ENCODE data around the gene IKBKG. TPM values are rescaled to one million over a fixed set of nuclear protein-coding genes. Genes with fewer than 3 reads are reported as not detected.
"Not testable (repeated sequence)": the region's sequence is repeated elsewhere in the genome, so short reads cannot be mapped to it uniquely, and the experiment has no call there.

The IKBKG gene
- total and polyA plus RNA-seq, 2 of the 13 experiments (the other 11 are each of a cell fraction or from before 2014, with no cell fraction given): 30.6 to 44.3 TPM

- in situ Hi-C loops (cut with HindIII; ENCODE audit: extremely low pct_ligation_motif_present, low pct_unique_long_range_greater_than_20kb); ATAC-seq; H3K4me3 ChIP-seq (replicated peaks in 1 of 3; ENCODE audit: insufficient read depth in 1 of 3, low read depth in 2 of 3, low read length in 3 of 3); H3K79me2 ChIP-seq (ENCODE audit: insufficient read depth, low read length); DNase-seq (ENCODE audit: low spot score); H3K27me3 ChIP-seq (ENCODE audit: control insufficient read depth in 1 of 2, insufficient read depth in 2 of 2, low read length in 2 of 2); H4K20me1 ChIP-seq (ENCODE audit: insufficient read depth, low read length); H2AFZ ChIP-seq (ENCODE audit: low read length); H3K9ac ChIP-seq (ENCODE audit: insufficient read depth, low read depth, low read length); H3K9me3 ChIP-seq (ENCODE audit: low read length); CTCF ChIA-PET (ENCODE audit: low intra/inter-chr PET ratio, low total read pairs); H3K36me3 ChIP-seq (replicated peaks in 1 of 2; ENCODE audit: control insufficient read depth in 1 of 2, insufficient read depth in 2 of 2, low read length in 2 of 2); H3K4me2 ChIP-seq (ENCODE audit: low read depth, low read length); H3K27ac ChIP-seq (ENCODE audit: extremely low read length, insufficient read depth, low read length); intact Hi-C loops (cut with micrococcal nuclease; ENCODE audit: unreplicated experiment); FAIRE-seq; POLR2A ChIA-PET; H3K4me1 ChIP-seq (ENCODE audit: insufficient read depth, low read length): not testable (repeated sequence)
- TSS peak; percentile 47 for BruUV-seq (replicated peaks)
- no CpG with 5 or more reads among the region's 10 CpGs for WGBS (ENCODE audit: low lambda C conversion rate)
Observed at GRCh38 chrX:154562295-154562694, 14.9 kb downstream of the IKBKG start.

GRCh38 chrX:154570361-154570760 lies 22.9 kb downstream of the IKBKG start:
- intact Hi-C loops (cut with micrococcal nuclease; ENCODE audit: unreplicated experiment); H3K27ac ChIP-seq (ENCODE audit: extremely low read length, insufficient read depth, low read length); H4K20me1 ChIP-seq (ENCODE audit: insufficient read depth, low read length); H3K4me3 ChIP-seq (replicated peaks in 1 of 3; ENCODE audit: insufficient read depth in 1 of 3, low read depth in 2 of 3, low read length in 3 of 3); in situ Hi-C loops (cut with HindIII; ENCODE audit: extremely low pct_ligation_motif_present, low pct_unique_long_range_greater_than_20kb); H3K4me1 ChIP-seq (ENCODE audit: insufficient read depth, low read length); H3K79me2 ChIP-seq (ENCODE audit: insufficient read depth, low read length); H3K4me2 ChIP-seq (ENCODE audit: low read depth, low read length); H2AFZ ChIP-seq (ENCODE audit: low read length); DNase-seq (ENCODE audit: low spot score); BruUV-seq (replicated peaks); H3K9ac ChIP-seq (ENCODE audit: insufficient read depth, low read depth, low read length); H3K9me3 ChIP-seq (ENCODE audit: low read length); H3K36me3 ChIP-seq (replicated peaks in 1 of 2; ENCODE audit: control insufficient read depth in 1 of 2, insufficient read depth in 2 of 2, low read length in 2 of 2); POLR2A ChIA-PET; CTCF ChIA-PET (ENCODE audit: low intra/inter-chr PET ratio, low total read pairs); H3K27me3 ChIP-seq (ENCODE audit: control insufficient read depth in 1 of 2, insufficient read depth in 2 of 2, low read length in 2 of 2): not testable (repeated sequence)
- no CpG with 5 or more reads among the region's 11 CpGs for WGBS (ENCODE audit: low lambda C conversion rate)
- ATAC-seq: peak; percentile 30; the same call in 2 of the 3 replicates
- peak; percentile 72 for FAIRE-seq

DNA sequence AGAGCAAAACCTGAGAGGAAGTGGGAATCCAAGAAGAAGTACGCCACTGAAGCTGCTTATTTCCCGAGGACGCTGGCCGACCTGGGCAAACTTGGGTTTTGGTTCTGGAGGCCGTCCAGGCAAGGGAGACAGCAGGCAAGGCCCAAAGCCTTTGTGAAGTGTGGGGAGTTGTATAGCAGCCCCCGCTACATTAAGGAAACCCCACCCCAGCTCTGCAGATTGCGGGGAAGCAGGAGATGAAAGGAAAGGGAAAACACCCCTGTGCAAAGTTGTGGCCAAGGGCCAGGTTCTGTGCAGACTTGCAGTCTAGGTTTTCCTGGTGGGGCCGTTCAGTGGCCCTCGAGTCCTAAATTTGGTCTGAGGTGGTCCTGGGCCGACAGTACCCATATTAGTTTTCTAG lies 25.6 kb downstream of the IKBKG start:
- H2AFZ ChIP-seq (ENCODE audit: low read length); H3K27ac ChIP-seq (ENCODE audit: extremely low read length, insufficient read depth, low read length); H4K20me1 ChIP-seq (ENCODE audit: insufficient read depth, low read length); DNase-seq (ENCODE audit: low spot score); H3K27me3 ChIP-seq (ENCODE audit: control insufficient read depth in 1 of 2, insufficient read depth in 2 of 2, low read length in 2 of 2); ATAC-seq; H3K9me3 ChIP-seq (ENCODE audit: low read length); FAIRE-seq; H3K4me2 ChIP-seq (ENCODE audit: low read depth, low read length); BruUV-seq (replicated peaks); H3K9ac ChIP-seq (ENCODE audit: insufficient read depth, low read depth, low read length); POLR2A ChIA-PET; in situ Hi-C loops (cut with HindIII; ENCODE audit: extremely low pct_ligation_motif_present, low pct_unique_long_range_greater_than_20kb); H3K4me3 ChIP-seq (replicated peaks in 1 of 3; ENCODE audit: insufficient read depth in 1 of 3, low read depth in 2 of 3, low read length in 3 of 3); H3K36me3 ChIP-seq (replicated peaks in 1 of 2; ENCODE audit: control insufficient read depth in 1 of 2, insufficient read depth in 2 of 2, low read length in 2 of 2); intact Hi-C loops (cut with micrococcal nuclease; ENCODE audit: unreplicated experiment); H3K79me2 ChIP-seq (ENCODE audit: insufficient read depth, low read length); CTCF ChIA-PET (ENCODE audit: low intra/inter-chr PET ratio, low total read pairs); H3K4me1 ChIP-seq (ENCODE audit: insufficient read depth, low read length): not testable (repeated sequence)
- WGBS (ENCODE audit: low lambda C conversion rate): no CpG with 5 or more reads among the region's 10 CpGs

GRCh38 chrX:154575076-154575475 lies 27.7 kb downstream of the IKBKG start:
- H3K36me3 ChIP-seq (replicated peaks in 1 of 2; ENCODE audit: control insufficient read depth in 1 of 2, insufficient read depth in 2 of 2, low read length in 2 of 2); H3K9ac ChIP-seq (ENCODE audit: insufficient read depth, low read depth, low read length); H3K4me3 ChIP-seq (replicated peaks in 1 of 3; ENCODE audit: insufficient read depth in 1 of 3, low read depth in 2 of 3, low read length in 3 of 3); DNase-seq (ENCODE audit: low spot score); H4K20me1 ChIP-seq (ENCODE audit: insufficient read depth, low read length); H3K27me3 ChIP-seq (ENCODE audit: control insufficient read depth in 1 of 2, insufficient read depth in 2 of 2, low read length in 2 of 2); H2AFZ ChIP-seq (ENCODE audit: low read length); BruUV-seq (replicated peaks); intact Hi-C loops (cut with micrococcal nuclease; ENCODE audit: unreplicated experiment); H3K4me1 ChIP-seq (ENCODE audit: insufficient read depth, low read length); H3K4me2 ChIP-seq (ENCODE audit: low read depth, low read length); H3K27ac ChIP-seq (ENCODE audit: extremely low read length, insufficient read depth, low read length); CTCF ChIA-PET (ENCODE audit: low intra/inter-chr PET ratio, low total read pairs); H3K79me2 ChIP-seq (ENCODE audit: insufficient read depth, low read length); H3K9me3 ChIP-seq (ENCODE audit: low read length); POLR2A ChIA-PET: not testable (repeated sequence)
- peak; percentile 65 for ATAC-seq
- no CpG with 5 or more reads among the region's 5 CpGs for WGBS (ENCODE audit: low lambda C conversion rate)
- in situ Hi-C loops (cut with HindIII; ENCODE audit: extremely low pct_ligation_motif_present, low pct_unique_long_range_greater_than_20kb): loop anchor here (25.0 kb wide), 1 partner anchor 262 kb away; the partner anchor contains the start of gene SMIM9
- peak; percentile 100 for FAIRE-seq
